HCT116 (cell line): Measurements from ENCODE around the gene CACNA2D2.

ENCODE experiments used
- JUND ChIP-seq: IDR thresholded peaks from 2 replicates; pipeline ENCODE4 v1.6.1; 2012
- ZNF274 ChIP-seq: fragments of 200-500 bp; sonication (Bioruptor generic); IDR thresholded peaks from 2 replicates; pipeline ENCODE4 v1.6.1; 2014; ENCODE audit warnings: mild to moderate bottlenecking, low read depth, low read length, inconsistent platforms
- TF ChIP-seq, protein P1 (sequence below), 3 experiments: fragments of 200-600 bp in 1 of 3; sonication (generic) in 1 of 3; IDR thresholded peaks in 2 of 3; conservative IDR thresholded peaks in 1 of 3; 2 replicates each; pipeline ENCODE4 v1.5.1; 2012 to 2017; ENCODE audit warnings: low read depth in 2 of 3, low read length in 2 of 3, antibody characterized with exemption in 1 of 3, borderline replicate concordance in 1 of 3, control low read depth in 1 of 3, mild to moderate bottlenecking in 1 of 3, mixed read lengths in 1 of 3, mixed run types in 1 of 3, moderate library complexity in 1 of 3; ENCODE audit not compliant: insufficient read depth in 1 of 3
- TF ChIP-seq, protein P2 (sequence below): IDR thresholded peaks from 2 replicates; pipeline ENCODE4 v1.6.1; 2012; ENCODE audit warnings: low read depth

DNA sequence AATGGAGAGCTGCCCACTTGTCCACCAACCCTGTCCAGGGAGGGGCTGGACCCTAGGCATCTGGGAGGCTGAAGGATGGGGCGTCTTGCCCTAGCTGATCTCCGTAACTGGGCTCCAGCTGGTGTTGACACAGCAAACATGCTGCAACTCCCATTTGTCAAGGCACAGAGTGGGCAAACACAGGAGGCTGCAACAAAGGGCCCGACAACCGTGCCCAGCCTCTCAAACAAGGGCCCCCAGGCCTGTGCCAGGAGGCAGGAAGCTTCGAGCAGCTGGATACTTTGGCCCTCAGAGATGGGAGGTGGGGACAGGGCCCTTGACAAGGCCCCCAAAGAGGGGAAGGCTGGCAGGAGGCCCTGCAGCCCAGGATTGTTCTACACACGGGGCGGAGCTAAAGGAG, 79.9 kb downstream of the CACNA2D2 start:
- TF ChIP-seq, protein P1, sequence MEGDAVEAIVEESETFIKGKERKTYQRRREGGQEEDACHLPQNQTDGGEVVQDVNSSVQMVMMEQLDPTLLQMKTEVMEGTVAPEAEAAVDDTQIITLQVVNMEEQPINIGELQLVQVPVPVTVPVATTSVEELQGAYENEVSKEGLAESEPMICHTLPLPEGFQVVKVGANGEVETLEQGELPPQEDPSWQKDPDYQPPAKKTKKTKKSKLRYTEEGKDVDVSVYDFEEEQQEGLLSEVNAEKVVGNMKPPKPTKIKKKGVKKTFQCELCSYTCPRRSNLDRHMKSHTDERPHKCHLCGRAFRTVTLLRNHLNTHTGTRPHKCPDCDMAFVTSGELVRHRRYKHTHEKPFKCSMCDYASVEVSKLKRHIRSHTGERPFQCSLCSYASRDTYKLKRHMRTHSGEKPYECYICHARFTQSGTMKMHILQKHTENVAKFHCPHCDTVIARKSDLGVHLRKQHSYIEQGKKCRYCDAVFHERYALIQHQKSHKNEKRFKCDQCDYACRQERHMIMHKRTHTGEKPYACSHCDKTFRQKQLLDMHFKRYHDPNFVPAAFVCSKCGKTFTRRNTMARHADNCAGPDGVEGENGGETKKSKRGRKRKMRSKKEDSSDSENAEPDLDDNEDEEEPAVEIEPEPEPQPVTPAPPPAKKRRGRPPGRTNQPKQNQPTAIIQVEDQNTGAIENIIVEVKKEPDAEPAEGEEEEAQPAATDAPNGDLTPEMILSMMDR (IDR thresholded peaks at IDR 0.05 in 2 of 3, conservative IDR thresholded peaks at IDR 0.05 in 1 of 3; ENCODE audit: borderline replicate concordance in 1 of 3, insufficient read depth in 1 of 3, low read depth in 2 of 3, low read length in 2 of 3), result no peak
- TF ChIP-seq, protein P2, sequence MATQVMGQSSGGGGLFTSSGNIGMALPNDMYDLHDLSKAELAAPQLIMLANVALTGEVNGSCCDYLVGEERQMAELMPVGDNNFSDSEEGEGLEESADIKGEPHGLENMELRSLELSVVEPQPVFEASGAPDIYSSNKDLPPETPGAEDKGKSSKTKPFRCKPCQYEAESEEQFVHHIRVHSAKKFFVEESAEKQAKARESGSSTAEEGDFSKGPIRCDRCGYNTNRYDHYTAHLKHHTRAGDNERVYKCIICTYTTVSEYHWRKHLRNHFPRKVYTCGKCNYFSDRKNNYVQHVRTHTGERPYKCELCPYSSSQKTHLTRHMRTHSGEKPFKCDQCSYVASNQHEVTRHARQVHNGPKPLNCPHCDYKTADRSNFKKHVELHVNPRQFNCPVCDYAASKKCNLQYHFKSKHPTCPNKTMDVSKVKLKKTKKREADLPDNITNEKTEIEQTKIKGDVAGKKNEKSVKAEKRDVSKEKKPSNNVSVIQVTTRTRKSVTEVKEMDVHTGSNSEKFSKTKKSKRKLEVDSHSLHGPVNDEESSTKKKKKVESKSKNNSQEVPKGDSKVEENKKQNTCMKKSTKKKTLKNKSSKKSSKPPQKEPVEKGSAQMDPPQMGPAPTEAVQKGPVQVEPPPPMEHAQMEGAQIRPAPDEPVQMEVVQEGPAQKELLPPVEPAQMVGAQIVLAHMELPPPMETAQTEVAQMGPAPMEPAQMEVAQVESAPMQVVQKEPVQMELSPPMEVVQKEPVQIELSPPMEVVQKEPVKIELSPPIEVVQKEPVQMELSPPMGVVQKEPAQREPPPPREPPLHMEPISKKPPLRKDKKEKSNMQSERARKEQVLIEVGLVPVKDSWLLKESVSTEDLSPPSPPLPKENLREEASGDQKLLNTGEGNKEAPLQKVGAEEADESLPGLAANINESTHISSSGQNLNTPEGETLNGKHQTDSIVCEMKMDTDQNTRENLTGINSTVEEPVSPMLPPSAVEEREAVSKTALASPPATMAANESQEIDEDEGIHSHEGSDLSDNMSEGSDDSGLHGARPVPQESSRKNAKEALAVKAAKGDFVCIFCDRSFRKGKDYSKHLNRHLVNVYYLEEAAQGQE, result no peak
- no peak for TF ChIP-seq ZNF274
- TF ChIP-seq JUND, result no peak
